Neural progenitor cell (in vitro differentiated cells): Measurements from ENCODE around the gene PGAM5. TPM values are rescaled to one million over a fixed set of nuclear protein-coding genes. Genes with fewer than 3 reads are reported as not detected.

Experiments used
- DNase-seq: peaks from one replicate; pipeline ENCODE4 v3.0.0-alpha.2; 2016; ENCODE audit warnings: low spot score
- H2AFZ ChIP-seq: fragments of 200-600 bp; sonication (generic); replicated peaks from 2 replicates; pipeline ENCODE4 v1.6.1; 2016; ENCODE audit warnings: antibody characterized with exemption
- H3F3A ChIP-seq: fragments of 200-600 bp; sonication (generic); 2 replicates; pipeline ENCODE4 v1.6.1; 2016; ENCODE audit warnings: antibody characterized with exemption, low read depth
- H3K27ac ChIP-seq: fragments of 200-600 bp; sonication (generic); 2 replicates; pipeline ENCODE4 v1.5.1; 2016; ENCODE audit warnings: mild to moderate bottlenecking
- H3K27me3 ChIP-seq: fragments of 200-600 bp; sonication (generic); 2 replicates; pipeline ENCODE4 v1.6.1; 2016; ENCODE audit warnings: mild to moderate bottlenecking, moderate library complexity
- H3K36me3 ChIP-seq: fragments of 200-600 bp; sonication (generic); 2 replicates; pipeline ENCODE4 v1.5.1; 2016
- H3K4me1 ChIP-seq: fragments of 200-600 bp; sonication (generic); 2 replicates; pipeline ENCODE4 v1.6.1; 2016; ENCODE audit warnings: mixed run types
- H3K4me2 ChIP-seq: fragments of 200-600 bp; sonication (generic); 2 replicates; pipeline ENCODE4 v1.6.1; 2016
- H3K4me3 ChIP-seq: fragments of 200-600 bp; sonication (generic); 2 replicates; pipeline ENCODE4 v1.5.1; 2016
- H3K79me2 ChIP-seq: fragments of 200-600 bp; sonication (generic); 2 replicates; pipeline ENCODE4 v1.6.1; 2016; ENCODE audit warnings: low read depth
- H3K9ac ChIP-seq: fragments of 200-600 bp; sonication (generic); 2 replicates; pipeline ENCODE4 v1.6.1; 2016
- H3K9me3 ChIP-seq: fragments of 200-600 bp; sonication (generic); 2 replicates; pipeline ENCODE4 v1.5.1; 2016; ENCODE audit warnings: low read depth
- H4K20me1 ChIP-seq: fragments of 200-600 bp; sonication (generic); 2 replicates; pipeline ENCODE4 v1.6.1; 2016; ENCODE audit warnings: low read depth
- H3K27ac Mint-ChIP-seq: 3 replicates; pipeline ENCODE4 v1.8.0; 2021; ENCODE audit warnings: mixed read lengths
- H3K27me3 Mint-ChIP-seq: 2 replicates; pipeline ENCODE4 v1.8.0; 2022; ENCODE audit warnings: low read depth, mild to moderate bottlenecking, inconsistent platforms, moderate library complexity, mixed read lengths; ENCODE audit not compliant: insufficient read depth
- H3K36me3 Mint-ChIP-seq: 3 replicates; pipeline ENCODE4 v1.8.0; 2021; ENCODE audit warnings: mixed read lengths
- H3K4me1 Mint-ChIP-seq: 3 replicates; pipeline ENCODE4 v1.8.0; 2021; ENCODE audit warnings: mixed read lengths
- H3K4me3 Mint-ChIP-seq: 3 replicates; pipeline ENCODE4 v1.8.0; 2021; ENCODE audit warnings: mild to moderate bottlenecking, moderate library complexity, mixed read lengths
- H3K9me3 Mint-ChIP-seq: 3 replicates; pipeline ENCODE4 v1.8.0; 2020; ENCODE audit warnings: mixed read lengths
- EZH2 ChIP-seq: fragments of 200-600 bp; sonication (generic); IDR thresholded peaks from 2 replicates; pipeline ENCODE4 v1.6.1; 2017; ENCODE audit warnings: antibody characterized with exemption, mild to moderate bottlenecking, moderate library complexity
- EZH2phosphoT487 ChIP-seq: fragments of 200-600 bp; sonication (generic); IDR thresholded peaks from 2 replicates; pipeline ENCODE4 v1.6.1; 2017; ENCODE audit warnings: antibody characterized with exemption
- total RNA-seq: library from RNA; depleted of rRNA; stranded (reverse); fragments of >200 nt; gene quantifications from 2 replicates; pipeline ENCODE4 v1.2.3, GENCODE V29; 2015; ENCODE audit warnings: low replicate concordance
- TF ChIP-seq, protein P1 (sequence below): fragments of 200-600 bp; sonication (generic); IDR thresholded peaks from 2 replicates; pipeline ENCODE4 v1.5.1; 2017; ENCODE audit warnings: antibody characterized with exemption, mild to moderate bottlenecking

The PGAM5 gene
- total RNA-seq, 1 donor from 2014 or later: 41.3 TPM

DNA sequence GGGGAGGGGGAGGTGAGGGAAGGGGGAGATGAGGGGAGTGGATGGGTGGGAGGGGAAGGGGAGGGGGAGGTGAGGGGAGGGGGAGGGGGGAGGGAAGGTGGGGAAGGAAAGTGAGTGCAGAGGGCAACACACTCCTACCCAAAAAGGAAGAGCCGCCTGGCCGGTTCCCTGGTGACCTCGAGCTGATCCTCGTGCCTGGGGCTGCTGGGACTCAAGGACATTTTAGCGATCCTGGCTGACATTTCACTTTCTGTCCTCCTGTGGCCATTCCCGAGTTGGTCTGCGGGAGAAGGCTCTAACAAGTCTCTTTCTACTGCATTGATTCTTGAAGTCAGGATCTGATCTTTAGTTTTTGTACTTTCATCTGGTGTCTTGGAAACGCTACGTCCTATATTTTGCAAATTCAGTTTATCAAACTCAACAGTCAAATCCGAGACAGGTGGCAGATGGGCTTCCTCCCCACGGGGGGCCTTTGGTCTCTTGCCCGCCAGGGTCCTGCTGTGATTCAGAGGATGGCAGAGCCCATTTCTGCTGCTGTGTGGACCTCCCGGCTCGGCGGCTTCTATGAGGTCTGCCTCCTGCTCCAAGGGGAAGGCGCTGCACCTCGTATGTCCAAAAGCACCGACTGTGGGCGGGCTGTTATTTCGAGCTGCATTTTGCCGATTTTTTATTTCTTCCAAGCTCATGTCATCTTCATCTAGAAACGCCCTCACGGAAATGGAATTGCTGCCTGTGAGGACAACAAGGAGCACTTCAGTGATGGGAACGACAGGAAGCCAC, 19.1 kb downstream of the PGAM5 start:
- no peaks in the 10 kb centered on the region for H3K9me3 ChIP-seq
- peaks cover 3% of the 10 kb centered on the region for H3K9me3 Mint-ChIP-seq
- DNase-seq: no peak
- TF ChIP-seq, protein P1, sequence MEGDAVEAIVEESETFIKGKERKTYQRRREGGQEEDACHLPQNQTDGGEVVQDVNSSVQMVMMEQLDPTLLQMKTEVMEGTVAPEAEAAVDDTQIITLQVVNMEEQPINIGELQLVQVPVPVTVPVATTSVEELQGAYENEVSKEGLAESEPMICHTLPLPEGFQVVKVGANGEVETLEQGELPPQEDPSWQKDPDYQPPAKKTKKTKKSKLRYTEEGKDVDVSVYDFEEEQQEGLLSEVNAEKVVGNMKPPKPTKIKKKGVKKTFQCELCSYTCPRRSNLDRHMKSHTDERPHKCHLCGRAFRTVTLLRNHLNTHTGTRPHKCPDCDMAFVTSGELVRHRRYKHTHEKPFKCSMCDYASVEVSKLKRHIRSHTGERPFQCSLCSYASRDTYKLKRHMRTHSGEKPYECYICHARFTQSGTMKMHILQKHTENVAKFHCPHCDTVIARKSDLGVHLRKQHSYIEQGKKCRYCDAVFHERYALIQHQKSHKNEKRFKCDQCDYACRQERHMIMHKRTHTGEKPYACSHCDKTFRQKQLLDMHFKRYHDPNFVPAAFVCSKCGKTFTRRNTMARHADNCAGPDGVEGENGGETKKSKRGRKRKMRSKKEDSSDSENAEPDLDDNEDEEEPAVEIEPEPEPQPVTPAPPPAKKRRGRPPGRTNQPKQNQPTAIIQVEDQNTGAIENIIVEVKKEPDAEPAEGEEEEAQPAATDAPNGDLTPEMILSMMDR: no peak
- TF ChIP-seq EZH2 (no peak), EZH2phosphoT487 (no peak)
- H3K4me1 ChIP-seq: no peaks in the 10 kb centered on the region
- H3K4me3 Mint-ChIP-seq: no peak overlapping the region
- peaks cover 8% of the 10 kb centered on the region for H3K27me3 Mint-ChIP-seq
- peaks cover 10% of the 10 kb centered on the region for H3F3A ChIP-seq
- no peaks in the 10 kb centered on the region for H3K27me3 ChIP-seq
- no peaks in the 10 kb centered on the region for H3K79me2 ChIP-seq
- peaks cover 10% of the 10 kb centered on the region for H3K36me3 ChIP-seq
- H3K4me3 ChIP-seq: no peak overlapping the region
- H3K4me2 ChIP-seq: no peak overlapping the region
- no peak overlapping the region for H3K9ac ChIP-seq
- peaks cover 3% of the 10 kb centered on the region for H3K4me1 Mint-ChIP-seq
- no peaks in the 10 kb centered on the region for H4K20me1 ChIP-seq
- peaks cover 60% of the 10 kb centered on the region for H3K36me3 Mint-ChIP-seq
- H2AFZ ChIP-seq: no peak overlapping the region
- no peak overlapping the region for H3K27ac ChIP-seq
- H3K27ac Mint-ChIP-seq: peak overlapping the region; percentile 53

DNA sequence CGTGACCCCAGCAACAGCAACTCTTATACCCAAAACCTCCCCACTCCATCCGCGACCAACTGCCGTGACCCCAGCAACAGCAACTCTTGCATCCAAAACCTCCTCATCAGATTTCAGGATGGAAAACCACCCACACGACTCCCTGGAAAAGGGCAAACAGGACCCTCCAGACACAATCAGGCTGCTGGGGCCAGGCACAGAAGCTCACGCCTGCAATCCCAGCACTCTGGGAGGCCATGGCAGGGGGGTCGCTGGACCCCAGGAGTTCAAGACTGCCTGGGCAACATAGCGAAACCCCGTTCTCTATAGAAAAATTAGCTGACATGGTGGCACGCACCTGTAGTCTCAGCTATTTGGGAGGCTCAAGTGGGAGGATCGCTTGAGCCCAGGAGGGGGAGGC, 19.7 kb downstream of the PGAM5 start:
- H3K9me3 Mint-ChIP-seq: peaks cover 3% of the 10 kb centered on the region
- Histone ChIP-seq H4K20me1 (no peaks in the 10 kb centered on the region), H3K9me3 (no peaks in the 10 kb centered on the region), H3K4me2 (no peak overlapping the region), H3K4me1 (no peaks in the 10 kb centered on the region), H3K4me3 (no peak overlapping the region), H3K79me2 (no peaks in the 10 kb centered on the region), H3K27ac (no peak overlapping the region), H2AFZ (no peak overlapping the region), H3F3A (peaks cover 10% of the 10 kb centered on the region), H3K9ac (no peak overlapping the region), H3K27me3 (no peaks in the 10 kb centered on the region), H3K36me3 (peaks cover 10% of the 10 kb centered on the region)
- H3K36me3 Mint-ChIP-seq: peaks cover 59% of the 10 kb centered on the region
- TF ChIP-seq, protein P1: no peak
- TF ChIP-seq EZH2 (no peak), EZH2phosphoT487 (no peak)
- H3K4me3 Mint-ChIP-seq: no peak overlapping the region
- H3K27ac Mint-ChIP-seq: peak overlapping the region; percentile 53
- H3K4me1 Mint-ChIP-seq: peaks cover 5% of the 10 kb centered on the region
- DNase-seq: no peak
- peaks cover 8% of the 10 kb centered on the region for H3K27me3 Mint-ChIP-seq

DNA sequence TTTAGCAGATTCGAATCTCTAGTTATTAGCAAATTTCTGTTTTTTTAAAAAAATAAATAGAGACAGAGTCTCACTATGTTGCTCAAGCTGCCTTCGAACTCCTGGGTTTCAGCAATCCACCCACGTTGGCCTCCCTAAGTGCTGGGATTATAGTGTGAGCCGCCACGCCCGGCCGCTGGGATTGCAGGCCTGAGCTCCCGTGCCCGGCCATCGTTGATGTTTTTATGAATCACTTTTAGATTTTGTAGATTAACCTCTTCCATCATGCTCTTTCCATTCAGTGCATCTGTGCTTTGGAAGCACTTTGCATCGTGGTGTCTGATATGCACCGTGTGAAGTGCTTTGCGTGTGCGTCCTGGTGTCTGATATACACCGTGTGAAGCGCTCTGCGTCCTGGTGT, 20.9 kb downstream of the PGAM5 start:
- no peaks in the 10 kb centered on the region for H3K79me2 ChIP-seq
- no peak overlapping the region for H2AFZ ChIP-seq
- H3K27me3 ChIP-seq: no peaks in the 10 kb centered on the region
- Mint-ChIP-seq H3K4me3 (no peak overlapping the region), H3K27me3 (peaks cover 11% of the 10 kb centered on the region), H3K9me3 (peaks cover 3% of the 10 kb centered on the region), H3K4me1 (peaks cover 6% of the 10 kb centered on the region), H3K36me3 (peaks cover 58% of the 10 kb centered on the region), H3K27ac (no peak overlapping the region)
- H3K4me1 ChIP-seq: no peaks in the 10 kb centered on the region
- H3K4me3 ChIP-seq: no peak overlapping the region
- no peak for DNase-seq
- TF ChIP-seq EZH2phosphoT487: no peak
- TF ChIP-seq, protein P1: no peak
- no peak for TF ChIP-seq EZH2
- H3K4me2 ChIP-seq: no peak overlapping the region
- no peaks in the 10 kb centered on the region for H4K20me1 ChIP-seq
- peaks cover 10% of the 10 kb centered on the region for H3F3A ChIP-seq
- no peak overlapping the region for H3K9ac ChIP-seq
- H3K27ac ChIP-seq: no peak overlapping the region
- peaks cover 10% of the 10 kb centered on the region for H3K36me3 ChIP-seq
- no peaks in the 10 kb centered on the region for H3K9me3 ChIP-seq
